Measurements from ENCODE around the gene GPR160.

Gene GPR160

DNA sequence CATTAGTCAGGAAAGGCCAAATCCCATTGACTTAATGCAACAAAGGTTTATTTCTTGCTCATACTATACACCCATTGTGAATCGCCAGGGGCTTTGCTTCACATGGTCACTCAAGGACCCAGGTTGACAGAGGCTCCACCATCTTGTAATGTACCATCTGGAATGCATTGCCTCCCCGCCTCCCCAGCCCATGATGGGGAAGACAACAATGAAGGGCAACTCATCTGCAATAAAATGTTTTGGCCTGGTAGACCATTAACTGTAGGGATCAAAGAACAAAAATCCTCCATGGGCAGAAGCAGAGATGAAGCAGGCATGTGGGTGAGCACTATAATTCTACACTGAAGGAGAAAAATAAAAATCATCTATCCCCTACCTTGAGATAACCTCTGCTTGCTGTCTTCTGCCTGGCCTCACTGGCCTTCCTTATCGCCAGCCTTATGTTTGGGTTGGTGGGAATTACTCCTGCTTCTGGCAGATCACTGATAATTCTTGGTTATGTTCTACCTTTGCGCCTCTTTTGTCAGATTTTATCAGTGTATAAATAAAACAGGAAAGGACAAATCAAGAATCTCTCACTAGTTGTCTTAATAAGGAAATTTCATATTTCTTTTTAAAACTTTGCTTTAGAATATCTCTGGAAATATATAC lies 37.8 kb downstream of the GPR160 start:
- TF ChIP-seq, protein P1, sequence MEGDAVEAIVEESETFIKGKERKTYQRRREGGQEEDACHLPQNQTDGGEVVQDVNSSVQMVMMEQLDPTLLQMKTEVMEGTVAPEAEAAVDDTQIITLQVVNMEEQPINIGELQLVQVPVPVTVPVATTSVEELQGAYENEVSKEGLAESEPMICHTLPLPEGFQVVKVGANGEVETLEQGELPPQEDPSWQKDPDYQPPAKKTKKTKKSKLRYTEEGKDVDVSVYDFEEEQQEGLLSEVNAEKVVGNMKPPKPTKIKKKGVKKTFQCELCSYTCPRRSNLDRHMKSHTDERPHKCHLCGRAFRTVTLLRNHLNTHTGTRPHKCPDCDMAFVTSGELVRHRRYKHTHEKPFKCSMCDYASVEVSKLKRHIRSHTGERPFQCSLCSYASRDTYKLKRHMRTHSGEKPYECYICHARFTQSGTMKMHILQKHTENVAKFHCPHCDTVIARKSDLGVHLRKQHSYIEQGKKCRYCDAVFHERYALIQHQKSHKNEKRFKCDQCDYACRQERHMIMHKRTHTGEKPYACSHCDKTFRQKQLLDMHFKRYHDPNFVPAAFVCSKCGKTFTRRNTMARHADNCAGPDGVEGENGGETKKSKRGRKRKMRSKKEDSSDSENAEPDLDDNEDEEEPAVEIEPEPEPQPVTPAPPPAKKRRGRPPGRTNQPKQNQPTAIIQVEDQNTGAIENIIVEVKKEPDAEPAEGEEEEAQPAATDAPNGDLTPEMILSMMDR (IDR thresholded peaks at IDR 0.05; ENCODE audit: insufficient read depth, low read length), result no peak
- TF ChIP-seq, protein P2, sequence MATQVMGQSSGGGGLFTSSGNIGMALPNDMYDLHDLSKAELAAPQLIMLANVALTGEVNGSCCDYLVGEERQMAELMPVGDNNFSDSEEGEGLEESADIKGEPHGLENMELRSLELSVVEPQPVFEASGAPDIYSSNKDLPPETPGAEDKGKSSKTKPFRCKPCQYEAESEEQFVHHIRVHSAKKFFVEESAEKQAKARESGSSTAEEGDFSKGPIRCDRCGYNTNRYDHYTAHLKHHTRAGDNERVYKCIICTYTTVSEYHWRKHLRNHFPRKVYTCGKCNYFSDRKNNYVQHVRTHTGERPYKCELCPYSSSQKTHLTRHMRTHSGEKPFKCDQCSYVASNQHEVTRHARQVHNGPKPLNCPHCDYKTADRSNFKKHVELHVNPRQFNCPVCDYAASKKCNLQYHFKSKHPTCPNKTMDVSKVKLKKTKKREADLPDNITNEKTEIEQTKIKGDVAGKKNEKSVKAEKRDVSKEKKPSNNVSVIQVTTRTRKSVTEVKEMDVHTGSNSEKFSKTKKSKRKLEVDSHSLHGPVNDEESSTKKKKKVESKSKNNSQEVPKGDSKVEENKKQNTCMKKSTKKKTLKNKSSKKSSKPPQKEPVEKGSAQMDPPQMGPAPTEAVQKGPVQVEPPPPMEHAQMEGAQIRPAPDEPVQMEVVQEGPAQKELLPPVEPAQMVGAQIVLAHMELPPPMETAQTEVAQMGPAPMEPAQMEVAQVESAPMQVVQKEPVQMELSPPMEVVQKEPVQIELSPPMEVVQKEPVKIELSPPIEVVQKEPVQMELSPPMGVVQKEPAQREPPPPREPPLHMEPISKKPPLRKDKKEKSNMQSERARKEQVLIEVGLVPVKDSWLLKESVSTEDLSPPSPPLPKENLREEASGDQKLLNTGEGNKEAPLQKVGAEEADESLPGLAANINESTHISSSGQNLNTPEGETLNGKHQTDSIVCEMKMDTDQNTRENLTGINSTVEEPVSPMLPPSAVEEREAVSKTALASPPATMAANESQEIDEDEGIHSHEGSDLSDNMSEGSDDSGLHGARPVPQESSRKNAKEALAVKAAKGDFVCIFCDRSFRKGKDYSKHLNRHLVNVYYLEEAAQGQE (IDR thresholded peaks at IDR 0.05; ENCODE audit: insufficient replicate concordance, low read depth), result no peak
- TF ChIP-seq SPI1 (IDR thresholded peaks at IDR 0.05; ENCODE audit: borderline replicate concordance, low read depth), result no peak
- TF ChIP-seq GABPA (IDR thresholded peaks at IDR 0.05; ENCODE audit: low read depth), result no peak
- no peak overlapping the region for H3K4me3 ChIP-seq (replicated peaks; ENCODE audit: insufficient read depth, low read length)
- DNase-seq (ENCODE audit: low read depth in 1 of 2, low spot score in 1 of 2), result no peak
- no peaks in the 10 kb centered on the region for H3K27me3 ChIP-seq (ENCODE audit: insufficient read depth, poor library complexity, severe bottlenecking)
- H3K27ac ChIP-seq (replicated peaks), result no peak overlapping the region

DNA sequence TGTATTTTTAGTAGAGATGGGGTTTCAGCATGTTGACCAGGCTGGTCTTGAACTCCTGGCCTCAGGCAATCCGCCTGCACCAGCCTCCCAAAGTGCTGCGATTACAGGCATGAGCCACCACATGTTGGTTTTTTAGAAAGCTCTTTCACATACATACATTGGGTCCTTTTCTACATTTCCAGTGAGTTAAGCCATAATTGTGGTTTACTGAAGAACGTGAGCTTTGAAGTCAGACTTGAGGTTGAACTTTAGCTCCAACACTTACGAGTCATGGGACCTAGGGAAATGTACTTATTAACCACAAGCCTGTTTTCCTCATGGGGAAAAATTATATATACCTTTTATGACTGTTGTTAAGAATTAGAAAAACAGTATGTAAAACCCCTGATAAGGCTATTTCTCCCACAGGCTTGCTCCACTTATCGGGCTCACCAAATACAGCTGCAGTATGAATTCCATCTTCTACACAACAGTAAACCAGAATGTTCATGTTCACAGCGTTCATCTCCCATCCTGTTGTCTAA lies 39.0 kb downstream of the GPR160 start:
- Histone ChIP-seq H3K27me3 (ENCODE audit: insufficient read depth, poor library complexity, severe bottlenecking) (no peaks in the 10 kb centered on the region), H3K4me3 (replicated peaks; ENCODE audit: insufficient read depth, low read length) (no peak overlapping the region), H3K27ac (replicated peaks) (no peak overlapping the region; the same call in 1 of the 2 replicates)
- TF ChIP-seq, protein P1 (IDR thresholded peaks at IDR 0.05; ENCODE audit: insufficient read depth, low read length), result no peak
- TF ChIP-seq, protein P2 (IDR thresholded peaks at IDR 0.05; ENCODE audit: insufficient replicate concordance, low read depth), result no peak
- no peak for TF ChIP-seq SPI1 (IDR thresholded peaks at IDR 0.05; ENCODE audit: borderline replicate concordance, low read depth)
- no peak for TF ChIP-seq POLR2AphosphoS5 (IDR thresholded peaks at IDR 0.05; ENCODE audit: low read depth)
- no peak for TF ChIP-seq GABPA (IDR thresholded peaks at IDR 0.05; ENCODE audit: low read depth)
- no peak for DNase-seq (ENCODE audit: low read depth in 1 of 2, low spot score in 1 of 2)

DNA sequence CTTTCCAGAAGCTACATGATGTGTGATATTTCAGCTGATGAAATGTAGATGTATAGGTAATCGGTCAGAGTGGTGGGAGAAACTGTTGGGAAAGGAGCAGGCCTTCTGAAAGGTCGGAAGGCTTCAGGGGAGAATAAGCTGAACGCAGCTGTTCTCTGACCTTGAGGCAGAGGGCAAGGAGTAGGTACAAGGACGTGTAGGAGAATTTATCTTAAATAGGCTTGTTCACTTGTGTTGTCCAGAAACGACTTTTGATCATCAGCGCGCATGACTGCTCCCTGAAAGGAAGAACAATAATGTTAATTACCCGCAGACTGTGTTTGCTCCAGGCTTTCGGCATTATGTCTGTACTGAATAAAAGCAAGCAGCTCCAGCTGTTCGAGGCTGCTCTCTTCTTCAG lies 39.6 kb downstream of the GPR160 start:
- H3K27ac ChIP-seq (replicated peaks), result no peak overlapping the region
- H3K4me3 ChIP-seq (replicated peaks; ENCODE audit: insufficient read depth, low read length), result no peak overlapping the region
- DNase-seq (ENCODE audit: low read depth in 1 of 2, low spot score in 1 of 2), result no peak
- TF ChIP-seq POLR2AphosphoS5 (IDR thresholded peaks at IDR 0.05; ENCODE audit: low read depth) (no peak), GABPA (IDR thresholded peaks at IDR 0.05; ENCODE audit: low read depth) (no peak), SPI1 (IDR thresholded peaks at IDR 0.05; ENCODE audit: borderline replicate concordance, low read depth) (no peak)
- TF ChIP-seq, protein P2 (IDR thresholded peaks at IDR 0.05; ENCODE audit: insufficient replicate concordance, low read depth), result no peak
- TF ChIP-seq, protein P1 (IDR thresholded peaks at IDR 0.05; ENCODE audit: insufficient read depth, low read length), result no peak
- no peaks in the 10 kb centered on the region for H3K27me3 ChIP-seq (ENCODE audit: insufficient read depth, poor library complexity, severe bottlenecking)
